HepG2 (cell line): ENCODE data around the gene SRSF4. TPM values are rescaled to one million over a fixed set of nuclear protein-coding genes. Genes with fewer than 3 reads are reported as not detected.
A peak's percentile ranks its signal among the peaks of the same experiment; 100 is the strongest.

Experiments used
- ATF4 ChIP-seq, 2 experiments: fragments of 450-650 bp in 1 of 2; sonication (generic) in 1 of 2; formaldehyde crosslinking; IDR thresholded peaks; 2 replicates each; pipeline versions ENCODE4 v1.5.0 to v1.8.0; 2020 to 2022; ENCODE audit warnings: mild to moderate bottlenecking in 1 of 2, missing genetic modification reagents in 1 of 2
- BRD4 ChIP-seq: sonication (generic); formaldehyde crosslinking; IDR thresholded peaks from 2 replicates; pipeline ENCODE4 v1.4.0; 2020; ENCODE audit warnings: missing genetic modification reagents
- DNMT1 ChIP-seq: sonication (generic); formaldehyde crosslinking; IDR thresholded peaks from 2 replicates; pipeline ENCODE4 v1.5.1; 2020; ENCODE audit warnings: mild to moderate bottlenecking, missing genetic modification reagents
- ERF ChIP-seq: IDR thresholded peaks from 2 replicates; pipeline ENCODE4 v1.6.1; 2018; ENCODE audit warnings: missing biosample characterization, missing genetic modification reagents
- ETV6 ChIP-seq: sonication (generic); formaldehyde crosslinking; conservative IDR thresholded peaks from 2 replicates; pipeline ENCODE4 v1.4.0; 2020; ENCODE audit warnings: missing genetic modification reagents
- FOXA3 ChIP-seq: IDR thresholded peaks from 2 replicates; pipeline ENCODE4 v1.6.1; 2016; ENCODE audit warnings: missing genetic modification reagents, missing compliant biosample characterization
- JDP2 ChIP-seq: sonication (generic); formaldehyde crosslinking; IDR thresholded peaks from 2 replicates; pipeline ENCODE4 v1.8.1; 2022; ENCODE audit warnings: missing genetic modification reagents, borderline replicate concordance
- KDM6A ChIP-seq: IDR thresholded peaks from 2 replicates; pipeline ENCODE4 v1.6.1; 2016; ENCODE audit warnings: low read depth
- KMT2A ChIP-seq: sonication (generic); formaldehyde crosslinking; IDR thresholded peaks from 2 replicates; pipeline ENCODE4 v1.4.0; 2020; ENCODE audit warnings: missing genetic modification reagents
- MLXIP ChIP-seq: sonication (generic); formaldehyde crosslinking; IDR thresholded peaks from 2 replicates; pipeline ENCODE4 v1.9.0; 2021; ENCODE audit warnings: missing genetic modification reagents, borderline replicate concordance
- MTERF4 ChIP-seq: sonication (generic); formaldehyde crosslinking; IDR thresholded peaks from 2 replicates; pipeline ENCODE4 v1.8.0; 2023; ENCODE audit warnings: mild to moderate bottlenecking, missing genetic modification reagents
- PHF8 ChIP-seq: sonication (generic); formaldehyde crosslinking; IDR thresholded peaks from 2 replicates; pipeline ENCODE4 v1.5.0; 2020; ENCODE audit warnings: missing genetic modification reagents
- PRMT3 ChIP-seq: sonication (generic); formaldehyde crosslinking; IDR thresholded peaks from 2 replicates; pipeline ENCODE4 v1.8.1; 2022; ENCODE audit warnings: low read depth, mild to moderate bottlenecking, moderate library complexity, missing genetic modification reagents, borderline replicate concordance
- RXRB ChIP-seq: IDR thresholded peaks from 2 replicates; pipeline ENCODE4 v1.6.1; 2016; ENCODE audit warnings: borderline replicate concordance, missing genetic modification reagents, missing compliant biosample characterization
- TBL1XR1 ChIP-seq: fragments of 150-350 bp; IDR thresholded peaks from 2 replicates; pipeline ENCODE4 v1.6.1; 2014; ENCODE audit warnings: borderline replicate concordance, low read length; ENCODE audit not compliant: partially characterized antibody
- TOE1 ChIP-seq: sonication (generic); formaldehyde crosslinking; IDR thresholded peaks from 2 replicates; pipeline ENCODE4 v1.4.0; 2020; ENCODE audit warnings: mild to moderate bottlenecking, missing genetic modification reagents
- ZKSCAN8 ChIP-seq: IDR thresholded peaks from 2 replicates; pipeline ENCODE4 v1.6.1; 2016; ENCODE audit warnings: borderline replicate concordance, missing genetic modification reagents, missing compliant biosample characterization
- ZNF124 ChIP-seq: sonication (generic); formaldehyde crosslinking; IDR thresholded peaks from 2 replicates; pipeline ENCODE4 v1.4.0; 2020; ENCODE audit warnings: missing genetic modification reagents
- ZNF282 ChIP-seq: fragments of 450-650 bp; IDR thresholded peaks from 2 replicates; pipeline ENCODE4 v1.6.1; 2018; ENCODE audit not compliant: partially characterized antibody
- ZNF33B ChIP-seq: sonication (generic); formaldehyde crosslinking; IDR thresholded peaks from 2 replicates; pipeline ENCODE4 v1.5.1; 2020; ENCODE audit warnings: mild to moderate bottlenecking, missing genetic modification reagents
- ZNF34 ChIP-seq: sonication (generic); formaldehyde crosslinking; IDR thresholded peaks from 2 replicates; pipeline ENCODE4 v1.4.0; 2020; ENCODE audit warnings: mild to moderate bottlenecking, missing genetic modification reagents, borderline replicate concordance
- ZNF460 ChIP-seq: sonication (generic); formaldehyde crosslinking; IDR thresholded peaks from 2 replicates; pipeline ENCODE4 v1.5.1; 2020; ENCODE audit warnings: missing genetic modification reagents, mild to moderate bottlenecking, borderline replicate concordance
- ZNF546 ChIP-seq: sonication (generic); formaldehyde crosslinking; conservative IDR thresholded peaks from 2 replicates; pipeline ENCODE4 v1.8.1; 2023; ENCODE audit warnings: mild to moderate bottlenecking, missing genetic modification reagents
- ZNF709 ChIP-seq: sonication (generic); formaldehyde crosslinking; IDR thresholded peaks from 2 replicates; pipeline ENCODE4 v1.5.0; 2020; ENCODE audit warnings: mild to moderate bottlenecking, missing genetic modification reagents
- ZNF784 ChIP-seq: sonication (generic); formaldehyde crosslinking; IDR thresholded peaks from 2 replicates; pipeline ENCODE4 v1.5.1; 2020; ENCODE audit warnings: missing genetic modification reagents, mild to moderate bottlenecking, borderline replicate concordance
- polyA plus RNA-seq, 8 experiments: library from polyadenylated mRNA; depleted of rRNA in 3 of 8; stranded (reverse) in 7 of 8; unstranded in 1 of 8; fragments of >200 nt; fragmentation: Illumina TruSeq in 4 of 8; extraction: Trizol in 4 of 8; gene quantifications; 2 replicates each; pipeline versions ENCODE4 v1.2.1 to v1.2.3, GENCODE V29; 2011 to 2016; ENCODE audit warnings: low read depth in 4 of 8, missing spikeins in 1 of 8, mixed read lengths in 1 of 8; ENCODE audit not compliant: insufficient read depth in 1 of 8
- total RNA-seq, 5 experiments: library from RNA; depleted of rRNA; stranded (reverse); fragments of >200 nt; fragmentation: Illumina TruSeq; extraction: Trizol; gene quantifications; 2 replicates each; pipeline ENCODE4 v1.2.3, GENCODE V29; 2016; ENCODE audit warnings: low read depth in 1 of 5

The SRSF4 gene
- total and polyA plus RNA-seq, 2 of the 13 experiments (the other 11 are each of a cell fraction or from before 2014, with no cell fraction given) = 37.7 to 50.9 TPM

GRCh38 chr1:29181413-29182225, at the start of gene SRSF4 (continued):
- no peak for TF ChIP-seq MLXIP (CRISPR knock-in tag)
- TF ChIP-seq ZNF34 (CRISPR knock-in tag) = peak; percentile 58; the same call in 1 of the 2 replicates
- TF ChIP-seq ERF (CRISPR knock-in tag) = peak; percentile 87
- TF ChIP-seq ZNF282 = no peak
- peak; percentile 92; the same call in 1 of the 2 replicates for TF ChIP-seq DNMT1 (CRISPR knock-in tag)
- TF ChIP-seq ZNF784 (CRISPR knock-in tag) = peak; percentile 93; the same call in 1 of the 2 replicates
- peak; percentile 89; the same call in 1 of the 2 replicates for TF ChIP-seq PRMT3
- peak; percentile 33; the same call in 1 of the 2 replicates for TF ChIP-seq ETV6 (CRISPR knock-in tag)
- peak; percentile 99 for TF ChIP-seq MTERF4 (CRISPR knock-in tag)
- no peak for TF ChIP-seq TOE1 (CRISPR knock-in tag)
- TF ChIP-seq FOXA3 = peak; percentile 59
- no peak for TF ChIP-seq ZNF460
- TF ChIP-seq KMT2A (CRISPR knock-in tag) = peak; percentile 67; the same call in 1 of the 2 replicates
- peak; percentile 83 for TF ChIP-seq ZNF709
- TF ChIP-seq KDM6A = no peak; the same call in none of the 2 replicates
- TF ChIP-seq ZNF546 (CRISPR knock-in tag) = peak; percentile 77; the same call in 1 of the 2 replicates
- peak; percentile 48; the same call in 1 of the 2 replicates for TF ChIP-seq ZKSCAN8 (CRISPR knock-in tag)
- TF ChIP-seq ZNF124 (CRISPR knock-in tag) = no peak
- TF ChIP-seq RXRB (CRISPR knock-in tag) = peak; percentile 69; the same call in 1 of the 2 replicates
- TF ChIP-seq ZNF33B (CRISPR knock-in tag) = no peak; the same call in 1 of the 2 replicates
- TF ChIP-seq PHF8 = peak; percentile 93
- TF ChIP-seq TBL1XR1 = peak; percentile 23
- TF ChIP-seq ATF4 (CRISPR knock-in tag; IDR thresholded peaks at IDR 0.05) = peak in 1 of 2 experiments; percentile 53; a peak in 2 of 4 replicates
- peak; percentile 85; the same call in 1 of the 2 replicates for TF ChIP-seq BRD4 (CRISPR knock-in tag)
- peak; percentile 19; the same call in 1 of the 2 replicates for TF ChIP-seq JDP2 (CRISPR knock-in tag)
